ENCODE results near the gene GFOD1.

Gene GFOD1

DNA sequence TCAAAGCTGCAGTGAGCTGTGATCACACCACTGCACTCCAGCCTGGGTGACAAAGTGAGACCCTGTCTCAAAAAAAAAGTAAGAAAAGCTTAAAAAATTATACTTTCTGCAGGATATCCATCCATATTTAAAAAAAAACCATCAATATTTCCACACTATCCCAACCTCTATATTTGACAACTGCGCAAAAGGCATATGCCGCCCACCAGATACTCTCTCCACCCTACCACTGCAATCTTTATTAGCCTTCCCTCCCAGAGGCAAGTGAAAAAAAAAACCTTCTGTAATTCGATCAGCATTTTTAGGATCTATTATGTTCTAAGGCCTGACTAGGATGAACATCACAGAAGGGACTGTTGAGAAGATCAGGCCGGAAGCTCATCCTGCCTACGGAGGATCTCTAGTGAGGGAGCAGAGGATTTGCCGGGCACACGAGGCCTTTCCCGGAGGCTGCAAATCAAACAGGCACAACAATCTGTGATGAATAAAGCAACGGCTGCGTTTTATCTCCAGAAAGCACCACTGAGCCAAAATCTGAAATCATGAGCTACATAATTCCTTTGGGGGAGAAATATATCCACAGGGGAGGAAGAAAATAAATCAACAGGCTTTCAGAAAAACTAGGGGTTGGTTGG is 65.9 kb downstream of the GFOD1 start:
- no peak for DNase-seq

DNA sequence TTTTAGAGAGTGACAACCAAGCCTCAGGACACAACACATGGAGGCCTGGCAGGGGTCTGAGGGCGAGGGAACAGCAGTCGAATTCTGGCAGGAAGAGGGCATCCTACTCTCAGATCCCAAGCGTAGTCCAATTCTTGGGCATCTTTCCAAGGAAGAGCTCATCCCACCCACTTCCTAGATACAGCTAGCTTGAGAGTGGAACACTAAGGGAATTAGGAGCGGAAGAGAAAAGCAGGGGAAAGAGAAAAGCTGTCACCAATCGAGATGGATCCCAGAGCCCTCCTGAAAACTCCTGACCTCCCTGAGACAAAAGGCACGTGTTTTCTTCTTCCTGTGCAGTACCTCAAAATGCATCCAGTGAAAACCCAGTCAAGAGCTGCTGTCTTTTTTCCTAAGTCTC is 67.1 kb downstream of the GFOD1 start:
- no peak for DNase-seq

DNA sequence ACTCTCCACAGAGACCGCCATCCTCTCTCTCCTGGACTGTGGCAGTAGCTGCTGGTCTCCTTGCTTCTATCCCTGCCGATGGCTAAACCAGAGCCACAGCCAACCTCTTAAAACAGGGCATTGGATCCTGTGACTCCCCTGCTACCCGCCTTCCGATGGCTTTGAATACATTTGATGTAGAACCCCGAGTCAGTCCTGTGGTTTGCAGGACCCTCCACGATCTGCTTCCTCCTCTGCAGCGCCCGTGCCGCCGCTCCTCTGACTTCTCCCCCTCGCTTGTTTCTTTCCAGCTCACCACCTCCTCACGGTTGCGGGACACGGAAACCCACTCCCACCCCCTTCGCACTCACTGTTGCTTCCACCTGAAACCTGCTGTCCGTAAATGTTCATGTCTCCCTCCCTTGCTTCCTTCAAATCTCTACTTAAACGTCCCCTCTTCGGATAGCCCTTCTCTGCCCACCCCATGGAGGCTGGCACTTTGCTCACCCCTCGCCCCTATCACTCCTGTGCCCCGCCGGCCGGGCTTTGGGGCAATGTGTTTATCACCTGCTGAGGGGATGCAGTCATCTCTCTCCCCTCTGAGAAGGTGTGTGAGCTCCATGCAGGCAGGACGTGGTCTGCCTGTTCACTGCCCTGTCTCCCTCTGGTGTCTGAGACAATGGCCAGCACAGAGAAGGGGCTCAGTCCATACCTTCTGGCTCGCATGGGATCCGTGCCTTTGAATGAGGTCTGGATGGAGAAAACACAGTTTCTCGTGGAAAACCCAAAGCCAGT is 67.8 kb downstream of the GFOD1 start:
- no peak for DNase-seq

DNA sequence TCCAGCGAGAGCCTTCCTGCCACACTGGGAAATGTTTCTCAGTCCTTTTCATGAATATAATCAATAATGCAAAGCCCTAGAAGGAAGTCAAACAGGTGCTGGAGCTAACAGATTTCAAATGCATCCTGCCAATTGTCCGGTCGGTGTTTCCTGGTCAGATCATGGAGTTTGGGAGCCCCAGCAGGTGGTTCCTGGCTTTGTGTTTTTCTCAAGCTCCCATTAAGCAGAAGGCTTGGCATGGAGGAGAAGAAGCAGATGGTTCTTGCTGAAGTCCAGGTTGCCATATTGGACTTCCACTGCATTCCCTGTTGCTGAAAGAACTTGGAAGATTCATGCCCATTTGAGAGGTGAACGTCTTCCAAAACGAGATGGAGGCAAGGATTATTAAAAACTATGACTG is 68.6 kb downstream of the GFOD1 start:
- DNase-seq = no peak

DNA sequence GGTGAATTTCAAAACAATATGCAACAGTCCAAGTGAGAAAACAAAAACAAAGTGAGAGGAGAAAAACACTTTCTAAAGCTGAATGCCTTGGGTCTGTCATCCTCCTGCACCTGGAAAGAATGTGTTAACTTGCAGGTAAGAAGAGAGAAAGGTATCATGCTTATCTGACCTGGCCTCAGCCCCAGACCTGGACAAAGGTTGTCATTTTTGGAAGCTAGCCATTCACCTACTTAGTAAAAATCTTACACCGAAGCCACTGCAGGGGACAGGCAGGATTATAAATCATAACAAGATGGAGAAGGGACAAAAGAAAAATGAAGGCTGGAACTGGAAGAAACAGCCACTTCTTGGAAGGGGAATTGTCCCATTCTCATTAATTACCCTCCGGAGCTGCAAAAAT is 69.4 kb downstream of the GFOD1 start:
- DNase-seq = no peak

DNA sequence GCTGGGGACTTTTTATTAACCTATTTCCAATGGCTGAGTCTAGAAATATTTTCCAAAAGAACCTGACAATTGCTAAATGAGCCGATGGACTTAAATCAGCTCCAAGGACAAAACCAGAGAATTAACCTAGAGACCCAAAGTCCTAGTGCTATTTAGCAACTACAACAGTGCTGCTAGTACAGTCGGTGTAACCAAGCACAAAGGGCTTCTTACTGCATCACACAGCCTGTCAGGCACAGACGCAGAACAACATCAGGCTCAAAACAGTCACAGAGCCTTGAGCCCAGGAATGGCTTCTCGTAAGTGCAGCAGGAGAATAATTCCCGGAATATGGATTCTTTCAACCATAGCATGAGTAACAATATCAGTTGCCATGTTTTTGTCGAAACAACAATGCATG is 70.0 kb downstream of the GFOD1 start:
- DNase-seq = no peak

DNA sequence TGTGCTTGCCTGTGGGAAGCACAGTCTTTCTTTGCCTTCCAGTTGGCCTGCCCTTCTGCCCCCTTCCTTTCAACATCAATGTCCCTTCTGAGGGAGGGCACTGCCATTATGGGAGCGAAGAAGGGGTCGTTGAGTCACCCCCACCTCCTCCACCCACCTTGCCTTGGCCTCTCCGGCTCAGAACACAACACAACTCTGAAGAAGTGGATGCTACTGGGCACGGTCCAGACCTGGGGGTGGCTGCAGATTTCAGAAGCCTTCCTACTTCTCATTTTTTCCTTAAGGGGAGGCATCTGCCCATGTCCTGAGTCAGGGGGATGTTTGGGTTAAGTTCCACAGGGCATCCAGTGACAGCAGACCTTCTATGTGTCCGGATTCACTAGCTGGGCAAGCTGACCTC is 72.1 kb downstream of the GFOD1 start:
- DNase-seq = no peak

DNA sequence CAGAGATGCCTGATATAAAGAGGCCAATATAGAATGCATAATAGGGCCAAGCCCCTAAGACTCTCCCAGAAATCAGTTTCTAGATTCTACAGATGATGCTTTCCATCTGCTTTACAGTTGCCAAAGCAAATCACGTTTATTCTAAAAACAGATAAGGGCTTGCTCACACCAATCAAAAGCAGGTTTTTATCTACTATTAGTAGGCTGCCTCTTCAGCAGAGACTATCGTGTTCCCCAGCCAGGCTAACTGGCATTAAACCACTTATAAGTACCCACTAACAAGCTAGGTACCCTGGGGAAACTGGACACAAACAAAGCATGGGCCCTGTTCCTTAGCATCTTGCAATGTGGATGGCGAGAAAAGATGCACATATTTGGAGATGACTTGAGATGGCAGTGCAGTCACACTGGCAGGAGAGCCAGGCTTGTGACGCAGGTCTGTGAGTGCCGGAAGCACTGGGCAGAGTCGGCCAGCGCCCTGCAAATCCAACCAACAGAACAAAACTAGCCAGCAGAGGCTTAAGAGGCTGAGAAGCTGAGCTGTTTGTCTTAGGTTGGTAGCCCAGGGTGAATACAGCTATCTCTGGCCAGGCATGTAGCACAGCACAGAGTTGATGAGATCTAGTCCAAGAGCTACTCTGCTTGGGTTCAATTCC is 73.4 kb downstream of the GFOD1 start:
- DNase-seq = no peak

DNA sequence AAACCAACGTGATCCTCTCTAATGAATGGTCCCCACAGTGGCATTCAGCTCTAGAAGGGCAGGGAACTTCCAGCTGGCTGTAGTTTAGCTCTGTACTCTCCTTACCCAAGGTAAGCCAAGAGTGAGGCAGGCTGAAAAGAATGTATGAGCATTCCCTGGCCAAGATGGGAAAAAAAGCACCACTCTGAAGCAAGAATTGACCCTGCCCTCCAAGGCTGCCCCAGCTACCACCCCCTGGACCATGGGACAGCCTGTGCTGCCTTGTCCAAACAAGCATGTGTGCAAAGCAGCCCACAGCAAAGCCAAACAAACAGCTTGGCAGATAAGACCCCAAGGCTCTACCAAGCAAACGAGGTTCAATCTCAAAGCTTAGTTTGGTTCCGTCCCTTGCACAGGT is 73.9 kb downstream of the GFOD1 start:
- no peak for DNase-seq

DNA sequence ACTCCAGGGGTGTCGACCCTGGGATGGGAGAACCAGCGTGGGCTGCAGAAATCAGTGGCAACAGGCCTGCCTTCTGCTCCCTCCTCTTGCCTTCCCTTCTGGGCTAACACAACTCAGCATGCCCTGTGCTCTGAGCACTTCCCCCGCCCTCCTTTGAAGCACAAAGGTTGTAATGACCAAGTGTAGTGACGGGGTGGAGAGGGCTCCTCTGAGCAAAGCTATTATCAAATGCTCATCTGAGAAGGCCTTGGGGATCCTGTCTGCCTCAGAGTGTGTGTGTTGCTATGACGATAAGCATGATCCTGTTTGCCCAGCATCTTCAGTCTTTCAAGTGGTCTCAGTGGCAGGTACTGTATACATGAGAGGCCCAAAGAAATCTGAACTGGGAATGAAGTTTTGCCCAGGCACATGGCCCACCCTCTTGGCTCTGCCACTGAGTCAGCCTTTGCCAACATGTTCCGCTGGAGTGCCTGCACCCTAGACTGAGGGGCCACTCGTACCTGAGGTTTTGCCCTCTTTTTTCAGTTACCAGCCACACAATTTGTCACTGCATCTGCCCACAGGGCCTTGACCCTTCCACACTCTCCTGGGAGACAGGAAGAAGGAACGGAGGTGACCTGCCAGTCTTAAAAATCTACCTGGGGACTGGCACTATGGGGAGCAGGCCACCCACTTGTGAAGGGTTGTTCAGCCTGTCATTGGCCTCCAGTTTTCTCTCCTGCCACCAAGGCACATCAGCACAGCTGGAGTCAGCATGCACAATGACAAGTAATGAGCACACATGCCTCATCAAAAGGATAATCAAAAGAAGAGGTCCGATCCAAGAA is 74.5 kb downstream of the GFOD1 start:
- no peak for DNase-seq

DNA sequence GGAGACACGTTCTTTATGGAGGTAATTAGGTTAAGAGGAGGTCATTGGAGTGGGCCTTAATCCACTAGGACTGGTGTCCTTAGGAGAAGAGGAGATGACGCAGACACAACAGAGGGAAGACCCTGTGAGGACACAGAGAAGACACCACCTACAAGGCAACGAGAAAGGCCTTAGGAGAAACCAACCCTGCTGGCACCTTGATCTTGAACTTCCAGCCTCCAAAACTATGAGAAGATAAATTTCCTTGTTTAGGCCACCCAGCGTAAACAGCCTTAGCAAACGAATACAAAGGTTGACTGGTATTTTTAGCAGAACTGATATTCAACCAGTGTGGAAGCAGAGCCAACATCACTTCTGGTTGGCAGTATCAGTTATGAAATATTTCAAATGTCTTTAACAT is 75.2 kb downstream of the GFOD1 start:
- DNase-seq = no peak

DNA sequence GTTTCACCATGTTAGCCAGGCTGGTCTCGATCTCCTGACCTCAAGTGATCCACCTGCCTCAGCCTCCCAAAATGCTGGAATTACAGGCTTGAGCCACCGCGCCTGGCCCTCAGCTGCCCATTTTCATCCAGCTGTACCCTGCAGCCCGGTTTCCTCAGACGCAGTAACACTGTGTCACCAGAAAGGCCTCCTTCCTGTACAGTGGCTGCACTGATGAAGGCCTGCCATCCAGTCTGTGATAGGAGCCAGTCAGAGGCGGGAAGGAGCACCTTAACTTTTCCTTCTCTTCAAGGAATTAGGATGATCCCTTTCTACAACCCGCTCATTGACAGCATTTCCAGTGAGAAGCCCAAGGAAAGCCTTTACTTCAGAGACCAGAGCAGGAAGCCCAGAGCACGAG is 75.9 kb downstream of the GFOD1 start:
- no peak for DNase-seq

DNA sequence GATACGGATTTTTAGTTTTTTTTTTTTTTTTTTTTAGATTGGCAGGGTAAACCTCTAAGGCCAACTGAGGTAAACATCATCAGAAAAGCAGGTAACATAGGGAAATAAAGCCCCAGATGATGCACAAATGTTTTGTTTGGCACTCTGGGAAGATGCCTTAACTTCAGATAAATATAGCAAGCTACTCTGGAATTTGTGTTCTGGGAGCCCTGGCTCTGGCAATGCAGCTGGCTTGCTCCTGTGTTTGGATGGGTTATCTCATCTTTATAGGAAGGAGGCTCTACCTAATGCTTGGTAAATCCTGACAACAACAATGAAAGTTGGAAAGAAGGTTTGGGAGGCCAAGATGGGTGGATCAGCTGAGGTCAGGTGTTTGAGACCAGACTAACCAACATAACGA is 77.4 kb downstream of the GFOD1 start:
- DNase-seq = no peak

DNA sequence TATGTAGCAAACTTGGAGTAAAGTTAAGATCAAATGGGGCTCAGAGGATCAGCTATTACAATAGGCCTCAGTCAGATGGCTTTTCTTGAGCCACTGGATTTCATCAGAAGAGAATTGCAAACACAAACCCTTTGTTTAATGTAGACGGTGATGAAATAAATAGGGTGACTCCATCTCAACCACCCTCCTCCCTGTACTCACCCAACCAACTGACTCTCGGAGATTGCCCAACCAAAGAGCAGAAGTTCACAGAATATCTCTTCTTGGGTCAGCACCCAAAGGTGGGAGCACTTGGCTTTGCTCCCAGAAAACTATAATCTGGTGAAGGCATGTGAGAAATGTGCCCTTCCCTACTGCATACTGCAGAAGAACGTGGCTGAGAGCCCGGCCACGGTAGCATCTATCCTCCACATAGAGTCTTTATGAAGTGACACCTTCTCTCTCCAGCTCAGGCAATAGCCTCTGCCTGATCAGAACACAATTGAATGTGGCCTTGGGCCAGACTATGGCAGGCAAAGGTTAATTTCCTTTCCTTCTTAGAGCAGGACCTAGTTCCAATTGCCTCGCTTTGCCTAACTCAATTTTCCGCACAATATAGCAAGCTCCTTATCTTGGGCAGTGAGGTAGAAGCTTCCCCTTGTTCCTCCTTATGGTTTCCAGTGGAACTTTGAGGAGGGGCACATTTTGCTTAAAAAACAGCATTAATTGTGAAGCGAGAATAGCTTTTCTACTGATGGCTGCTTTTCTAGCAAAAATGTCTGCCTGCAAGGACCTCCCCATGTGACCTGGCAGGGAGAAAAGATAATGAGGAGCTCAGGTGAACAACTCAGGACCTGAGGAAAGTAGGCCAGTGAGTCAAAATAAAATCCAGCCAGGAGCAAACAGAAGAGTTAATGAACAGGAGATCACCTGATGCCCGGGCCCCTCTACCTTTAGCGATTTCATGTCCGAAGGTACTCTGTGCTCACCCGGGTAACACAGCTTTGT is 79.4 kb downstream of the GFOD1 start:
- DNase-seq = no peak

DNA sequence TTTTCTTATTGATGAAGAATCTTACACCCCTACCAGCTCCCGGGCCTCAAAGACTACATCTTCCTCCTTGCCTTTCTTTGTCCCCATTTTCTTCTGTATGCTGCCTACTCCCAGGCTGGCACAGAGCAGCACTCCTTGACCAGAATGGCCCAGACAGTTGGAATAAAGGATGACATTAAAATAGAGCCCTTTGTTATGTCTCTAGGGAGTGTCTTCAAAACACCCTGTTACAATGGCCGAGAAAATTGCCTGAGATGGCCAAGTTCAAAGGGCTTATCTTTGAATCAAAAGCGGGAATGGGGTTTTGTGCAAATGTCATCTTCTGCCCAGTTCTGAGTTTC is 80.1 kb downstream of the GFOD1 start:
- no peak for DNase-seq

DNA sequence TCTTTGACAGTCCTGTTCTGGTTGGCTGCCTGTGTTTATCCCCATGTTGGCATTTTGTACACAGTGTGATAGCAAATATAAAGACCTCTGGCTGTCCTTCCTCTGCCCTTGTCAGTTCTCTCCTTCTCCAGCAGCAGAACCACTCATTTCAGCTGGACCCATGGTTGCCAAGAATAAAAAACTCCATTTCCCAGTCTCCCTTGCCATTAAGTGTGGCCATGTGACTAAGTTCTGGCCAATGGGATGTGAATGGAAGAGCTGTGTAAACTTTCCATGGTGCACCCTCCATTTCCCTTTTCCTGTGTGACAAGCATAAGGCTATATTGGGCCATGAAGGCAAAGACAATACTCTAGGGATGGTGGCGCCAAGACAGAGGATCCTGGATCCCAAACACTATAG is 80.6 kb downstream of the GFOD1 start:
- DNase-seq = no peak

DNA sequence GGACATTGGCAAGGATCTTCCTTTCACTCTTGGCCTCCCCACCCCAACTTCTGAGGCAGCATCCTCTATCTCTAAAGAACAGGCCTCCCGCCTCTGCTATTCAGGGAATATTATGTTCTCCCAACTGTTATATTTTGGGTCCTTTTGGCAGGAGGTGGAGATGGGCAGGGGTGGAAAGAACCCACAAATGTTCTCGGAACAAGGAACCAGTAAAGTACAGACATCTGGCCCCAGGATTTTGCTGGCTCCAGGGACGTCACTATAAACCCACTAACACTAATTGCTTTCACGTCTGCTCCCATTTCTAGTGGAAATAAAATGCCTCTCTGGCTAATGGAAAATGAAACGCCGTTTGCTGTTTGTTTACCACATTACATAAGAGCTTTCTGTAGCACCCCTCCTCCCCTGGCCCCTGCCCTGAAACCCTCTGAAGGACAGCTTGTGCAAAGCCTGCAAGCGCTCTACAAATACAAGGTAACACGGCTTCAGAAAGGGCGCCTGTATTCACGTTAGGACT is 81.4 kb downstream of the GFOD1 start:
- no peak for DNase-seq

DNA sequence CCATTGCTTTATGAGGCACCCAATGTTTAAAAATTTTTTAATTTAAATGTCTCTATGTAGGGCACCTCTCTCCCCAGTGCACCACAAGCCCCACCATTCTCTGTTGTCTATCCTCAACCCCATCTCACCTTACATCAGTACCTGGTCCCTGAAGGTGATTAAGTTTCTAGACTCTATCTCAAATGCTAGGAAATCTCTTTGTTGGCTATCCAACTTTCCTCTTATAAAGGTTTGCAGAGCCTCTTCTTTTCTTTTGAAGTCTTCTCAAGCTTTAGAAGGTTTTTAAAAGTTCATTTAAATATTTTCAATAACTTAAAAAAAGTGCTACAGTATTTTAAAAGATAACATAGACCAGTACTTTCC is 82.5 kb downstream of the GFOD1 start:
- no peak for DNase-seq

DNA sequence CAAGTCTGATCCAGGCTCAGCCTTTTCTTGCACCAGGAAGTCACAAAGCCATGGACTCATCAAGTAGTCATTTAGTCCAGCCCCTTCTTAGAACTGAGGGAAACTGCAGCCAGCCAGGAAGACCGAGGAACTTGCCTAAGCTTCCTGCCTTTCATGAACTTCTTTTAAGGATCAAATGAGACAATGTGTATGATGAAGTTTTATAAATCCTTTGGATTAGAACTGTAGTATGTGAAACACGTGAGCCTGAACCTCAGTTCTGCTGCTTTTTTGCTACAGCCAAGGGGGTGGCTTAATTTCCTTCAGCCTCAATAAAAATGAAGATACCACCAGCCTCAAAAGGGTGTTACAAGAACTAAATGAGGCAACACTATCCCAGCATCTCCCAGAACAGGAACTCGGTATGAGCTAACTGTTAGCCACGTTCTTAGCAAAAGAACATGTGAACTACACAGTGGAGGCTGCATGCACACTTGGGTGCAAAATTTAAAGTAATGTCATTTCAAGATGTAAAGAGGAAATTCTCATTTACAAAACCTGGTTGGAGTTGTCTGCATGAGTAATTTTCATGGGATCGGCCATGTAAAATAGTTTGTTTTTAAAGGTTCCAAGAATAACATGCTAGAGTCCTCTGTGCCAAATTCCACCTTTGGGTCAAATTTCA is 83.0 kb downstream of the GFOD1 start:
- DNase-seq = no peak

DNA sequence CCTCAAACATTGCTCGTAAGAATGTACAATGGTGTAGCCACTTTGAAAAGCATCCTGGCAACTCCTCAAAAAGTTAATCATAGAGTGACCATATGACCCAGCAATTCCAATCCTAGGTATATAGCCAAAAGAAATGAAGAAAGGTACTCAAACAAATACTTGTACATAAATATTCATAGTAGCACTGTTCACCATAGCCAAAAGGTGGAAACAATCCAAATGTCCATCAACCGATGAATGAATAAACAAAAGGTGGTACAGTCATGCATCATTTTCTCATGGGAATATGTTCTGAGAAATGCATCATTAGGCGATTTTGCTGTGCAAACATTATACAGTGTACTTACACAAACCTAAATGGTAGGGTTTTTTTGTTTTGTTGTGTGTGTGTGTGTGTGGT is 84.7 kb downstream of the GFOD1 start:
- DNase-seq = no peak

DNA sequence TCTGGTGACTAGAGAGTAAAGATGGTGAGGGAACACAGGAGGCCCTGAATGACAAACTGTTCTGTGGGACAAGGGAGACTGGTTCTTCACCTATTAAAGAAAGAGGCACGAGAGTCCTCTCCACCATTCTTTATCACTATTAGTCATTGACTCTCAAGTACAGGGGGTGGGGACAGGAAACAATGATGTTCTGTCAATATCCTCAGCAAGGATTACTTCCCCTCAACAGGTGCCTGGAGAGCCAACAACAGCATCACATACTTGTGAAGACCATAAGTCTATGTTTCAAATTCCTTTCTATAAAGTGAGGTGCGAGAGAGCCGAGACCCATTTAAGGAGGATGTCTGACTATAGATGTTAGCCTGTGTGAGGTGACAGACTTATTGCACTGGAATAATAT is 86.6 kb downstream of the GFOD1 start:
- DNase-seq = no peak
